SH-SY5Y (cell line): ENCODE data around the gene TTBK1.

Experiments
- GATA2 ChIP-seq: IDR thresholded peaks from 2 replicates; pipeline ENCODE4 v1.6.1; 2011; ENCODE audit warnings: mild to moderate bottlenecking, low read depth, low read length
- GATA3 ChIP-seq: IDR thresholded peaks from 2 replicates; pipeline ENCODE4 v1.6.1; 2011; ENCODE audit warnings: low read depth, mild to moderate bottlenecking, low read length, moderate library complexity

DNA sequence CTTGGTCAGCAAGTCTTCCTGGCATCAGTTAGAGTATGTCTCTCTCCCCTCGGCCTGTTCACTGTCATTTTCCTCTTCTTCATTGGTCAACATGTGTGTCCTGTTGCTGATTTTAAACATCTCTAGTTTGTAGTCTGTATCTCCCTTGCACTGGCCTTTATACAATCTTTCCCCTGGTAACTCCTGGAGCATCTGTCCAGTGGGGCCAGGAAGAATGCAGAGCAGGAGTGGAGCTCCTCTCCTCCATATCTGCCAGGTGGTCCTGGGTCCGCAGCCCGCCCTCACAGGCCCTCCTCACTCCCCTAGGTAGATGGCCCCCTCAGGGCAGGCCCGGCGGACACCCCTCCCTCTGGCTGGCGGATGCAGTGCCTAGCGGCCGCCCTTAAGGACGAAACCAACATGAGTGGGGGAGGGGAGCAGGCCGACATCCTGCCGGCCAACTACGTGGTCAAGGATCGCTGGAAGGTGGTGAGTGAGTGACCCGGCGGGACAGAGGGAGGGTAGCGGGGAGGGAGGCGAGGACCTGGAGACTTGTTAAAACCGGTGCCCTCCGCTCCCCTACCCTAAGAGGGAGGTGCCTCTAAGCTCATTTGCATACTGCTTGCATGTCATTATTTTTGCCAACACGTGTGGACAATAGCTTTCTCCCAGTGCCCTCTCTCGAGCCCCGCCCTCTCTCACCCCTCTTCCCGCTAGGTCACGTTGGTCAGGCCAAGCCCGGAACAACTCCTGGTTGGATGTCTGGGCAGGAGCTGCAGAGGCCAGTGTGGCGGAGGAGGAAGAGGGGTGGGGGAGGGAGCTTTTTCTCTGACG, 3.2 kb downstream of the TTBK1 start:
- TF ChIP-seq GATA2 = no peak
- TF ChIP-seq GATA3 = no peak
